Ramos (cell line): ENCODE data around the gene PRKAR1B.

ENCODE experiments used
- in situ Hi-C: fragments of 300-500 bp; cut with MboI; formaldehyde crosslinking; loops from one replicate; pipeline ENCODE4 v1.14.3; 2022; ENCODE audit warnings: low sequenced_read_pairs; ENCODE audit not compliant: unreplicated experiment

The PRKAR1B gene

DNA sequence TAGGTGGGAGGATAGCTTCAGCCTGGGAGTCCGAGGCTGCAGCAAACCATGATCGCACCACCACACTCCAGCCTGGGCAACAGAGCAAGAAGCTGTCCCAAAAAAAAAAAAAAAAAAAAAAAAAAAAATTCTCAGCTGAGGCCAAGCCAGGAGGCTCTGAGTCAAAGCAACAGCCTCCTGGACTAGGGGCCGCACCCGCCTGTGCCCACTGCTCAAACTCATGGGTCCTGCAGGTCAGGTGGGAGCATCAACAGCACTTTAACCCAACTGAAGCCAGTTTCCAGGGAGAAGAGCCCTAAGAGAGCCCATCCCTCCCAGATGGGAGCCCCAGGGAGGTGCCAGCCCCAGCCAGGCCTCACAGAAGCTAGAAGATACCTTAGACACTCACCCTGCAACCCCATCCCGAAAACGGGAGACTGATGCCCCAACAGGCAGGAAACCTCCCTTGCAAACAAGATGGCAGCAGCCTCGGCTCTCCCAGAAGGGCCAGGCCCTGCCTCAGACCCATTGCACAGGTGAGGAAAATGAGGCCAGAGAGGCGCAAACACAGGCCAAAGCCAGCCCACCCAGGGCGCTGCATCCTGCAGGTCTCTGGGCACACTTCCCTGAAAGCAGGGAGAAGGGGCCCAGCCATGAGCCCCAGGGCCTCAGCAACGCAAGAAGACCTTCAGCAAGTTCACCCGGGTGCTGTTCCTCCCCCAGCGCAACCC is 218.5 kb downstream of the PRKAR1B start:
- in situ Hi-C loops: no loop called here

DNA sequence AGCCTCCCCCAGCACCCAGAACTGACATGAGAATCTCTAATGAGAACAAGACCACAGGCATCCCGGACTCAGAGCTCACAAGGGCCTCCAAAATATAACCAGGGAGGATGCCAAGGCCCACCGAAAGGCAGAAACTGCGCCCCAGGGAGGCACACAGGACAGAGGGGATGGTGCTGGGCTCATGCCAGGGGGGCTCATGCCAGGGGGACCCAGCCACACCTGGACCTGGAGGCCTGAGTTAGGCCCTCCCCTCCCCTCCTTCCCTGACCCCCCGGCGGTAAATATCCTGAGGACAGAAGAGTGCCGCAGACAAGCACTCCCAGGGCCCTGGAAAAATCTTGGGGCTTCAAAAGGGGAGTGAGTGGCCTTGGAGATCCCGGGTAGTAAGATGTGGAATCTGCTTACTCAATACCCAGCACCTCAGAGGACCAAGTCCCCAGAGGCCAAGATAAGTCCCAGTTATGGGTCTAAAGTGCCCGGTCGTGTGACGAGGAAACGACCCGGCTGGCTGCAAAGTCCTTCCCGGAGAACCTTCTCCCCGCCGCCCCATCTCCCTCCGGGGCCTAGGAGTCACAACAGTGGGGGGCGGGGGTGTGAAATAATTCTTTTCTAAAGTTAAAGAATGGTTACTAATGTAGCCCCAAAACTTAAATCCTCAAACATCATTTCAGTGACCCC is 219.3 kb downstream of the PRKAR1B start:
- in situ Hi-C loops: no loop called here

DNA sequence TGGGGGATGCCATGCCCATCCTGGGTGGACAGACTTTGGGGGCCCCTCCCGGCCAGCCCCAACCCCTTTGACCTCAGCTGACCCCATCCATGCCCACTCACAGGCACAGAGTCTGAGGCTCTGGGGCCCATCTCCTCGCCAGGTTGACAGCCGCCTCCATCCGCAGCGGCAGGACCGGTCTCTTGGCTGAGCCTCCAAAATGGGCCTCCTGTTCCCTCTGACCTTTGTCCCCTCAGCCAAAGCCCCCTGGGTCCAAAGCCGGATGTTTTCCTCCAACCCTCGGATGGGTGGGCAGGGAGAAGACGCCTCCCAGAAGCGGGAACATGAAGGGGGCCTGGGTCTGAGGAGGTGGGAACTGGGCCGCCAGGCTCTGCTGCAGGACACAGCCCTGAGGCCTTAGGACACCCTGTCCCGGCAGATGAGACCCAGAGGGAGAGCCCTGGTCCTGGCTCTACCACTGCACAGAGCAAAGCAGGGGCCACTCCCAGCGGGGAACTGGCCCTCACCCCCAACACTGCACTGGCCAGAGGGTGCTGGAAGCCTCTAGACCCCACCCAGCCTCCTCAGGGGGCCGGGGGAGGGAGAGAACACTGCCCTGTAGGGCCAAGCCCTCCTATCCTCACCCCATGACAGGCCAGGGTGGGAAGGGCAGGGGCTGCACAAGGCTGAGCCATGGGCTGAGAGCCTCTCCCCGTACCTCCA is 220.0 kb downstream of the PRKAR1B start:
- in situ Hi-C loops: no loop called here

DNA sequence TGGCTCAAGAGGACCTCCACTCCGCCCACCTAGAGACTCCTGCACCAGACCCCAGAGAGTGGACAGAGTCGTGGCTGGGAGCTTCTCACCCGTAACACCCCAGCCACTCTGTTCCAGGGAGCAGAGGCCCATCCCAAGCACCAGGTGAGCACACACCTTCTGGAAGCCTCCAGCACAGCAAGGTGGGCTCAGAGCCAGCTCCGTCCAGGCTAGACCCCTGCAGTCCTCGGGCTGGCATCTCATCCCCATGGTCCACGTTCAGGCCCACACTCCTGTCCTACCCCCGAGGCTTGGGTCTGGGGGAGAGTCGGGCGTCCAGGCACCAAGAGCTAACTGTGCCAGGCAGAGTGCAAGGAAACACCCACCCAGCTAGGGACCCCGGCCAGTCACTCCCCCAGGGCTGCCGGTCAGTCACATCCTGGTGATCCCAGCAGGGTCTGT is 220.7 kb downstream of the PRKAR1B start:
- in situ Hi-C loops: no loop called here

DNA sequence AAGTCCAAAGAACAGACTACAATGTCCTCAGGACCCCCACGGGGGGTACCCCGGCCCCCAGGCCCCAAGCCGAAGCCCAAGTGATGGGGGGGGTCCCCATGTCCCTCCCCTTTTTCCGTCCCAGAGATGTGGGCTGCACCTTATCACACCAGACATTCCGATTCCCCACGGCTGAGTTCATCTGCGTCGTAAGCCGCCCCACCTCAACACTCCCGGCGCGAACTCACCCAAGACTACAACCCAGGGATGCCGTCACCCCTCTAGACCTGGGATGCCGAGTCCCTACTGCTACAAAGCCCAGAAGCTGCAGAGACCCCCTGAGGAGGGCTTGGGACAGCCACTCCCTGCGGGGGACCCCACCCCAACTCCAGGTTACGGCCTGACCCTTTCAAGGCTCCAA is 221.9 kb downstream of the PRKAR1B start:
- in situ Hi-C loops: no loop called here

DNA sequence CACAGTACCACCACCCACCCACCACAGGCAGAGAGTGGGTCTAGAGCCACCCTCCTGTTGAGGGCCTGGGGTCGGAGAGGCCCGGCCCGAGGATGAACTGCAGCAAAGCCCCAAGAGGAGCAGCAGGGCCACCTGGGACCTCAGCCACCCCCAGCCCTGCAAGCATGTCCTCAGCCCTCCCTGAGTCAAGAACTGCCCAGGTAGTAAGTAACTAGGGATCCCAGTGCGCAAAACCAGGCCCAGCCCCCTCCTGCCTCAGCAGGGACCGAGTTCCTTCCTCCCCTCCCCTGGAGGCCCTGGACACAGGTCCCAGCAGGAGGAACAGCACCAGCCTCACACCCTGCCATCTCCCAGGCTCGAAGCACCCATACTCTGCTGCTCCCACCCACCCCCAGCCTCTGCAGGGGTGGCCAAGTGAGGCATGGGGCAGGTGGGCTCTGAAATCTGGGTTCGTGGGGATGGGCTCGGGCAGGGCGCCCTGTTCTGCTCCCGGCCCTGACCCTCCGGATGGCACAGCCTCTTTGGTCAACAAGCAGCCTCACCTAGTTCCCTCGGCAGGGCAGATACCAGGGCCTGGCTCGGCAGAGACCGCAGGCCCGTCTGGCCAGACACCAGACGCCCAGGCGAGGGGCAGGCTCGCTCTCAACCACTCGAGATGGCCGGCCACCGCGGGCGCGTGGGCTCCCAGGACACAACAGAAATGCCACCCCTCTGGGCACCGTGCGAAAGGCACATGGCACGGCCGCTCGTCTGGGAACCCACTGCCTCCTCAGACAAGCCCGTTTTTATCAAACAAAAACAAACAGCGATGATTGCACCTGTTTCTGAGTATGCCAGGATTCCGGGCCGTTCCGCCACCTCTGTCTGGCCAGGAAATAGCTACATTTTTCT is 222.6 kb downstream of the PRKAR1B start:
- in situ Hi-C loops: no loop called here

DNA sequence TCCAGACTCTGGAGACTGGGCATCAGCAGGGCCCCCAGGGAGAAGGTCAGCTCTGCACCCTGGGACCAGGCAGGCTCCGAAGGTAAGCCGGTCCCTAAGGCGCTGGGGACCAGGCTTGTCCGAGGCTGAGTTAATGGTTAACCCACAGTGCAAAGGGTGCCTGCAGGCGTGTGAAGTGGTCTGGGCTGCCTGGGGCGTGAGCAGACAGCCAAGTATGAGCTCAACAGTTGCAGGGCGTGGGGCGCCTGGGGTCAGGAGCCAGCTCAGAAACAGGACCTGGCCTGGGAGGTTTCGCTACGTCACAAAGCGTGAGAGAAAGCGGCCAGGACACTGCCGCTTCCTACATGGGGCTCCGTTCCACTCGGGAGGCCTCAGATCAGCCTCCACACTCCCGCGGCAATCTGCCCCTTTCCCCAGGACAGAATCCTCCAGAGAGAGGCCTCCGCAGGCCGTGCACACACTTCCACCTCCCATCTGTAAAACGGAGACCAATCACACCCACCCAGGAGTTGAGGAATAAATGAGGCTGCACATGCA is 223.4 kb downstream of the PRKAR1B start:
- in situ Hi-C loops: no loop called here

DNA sequence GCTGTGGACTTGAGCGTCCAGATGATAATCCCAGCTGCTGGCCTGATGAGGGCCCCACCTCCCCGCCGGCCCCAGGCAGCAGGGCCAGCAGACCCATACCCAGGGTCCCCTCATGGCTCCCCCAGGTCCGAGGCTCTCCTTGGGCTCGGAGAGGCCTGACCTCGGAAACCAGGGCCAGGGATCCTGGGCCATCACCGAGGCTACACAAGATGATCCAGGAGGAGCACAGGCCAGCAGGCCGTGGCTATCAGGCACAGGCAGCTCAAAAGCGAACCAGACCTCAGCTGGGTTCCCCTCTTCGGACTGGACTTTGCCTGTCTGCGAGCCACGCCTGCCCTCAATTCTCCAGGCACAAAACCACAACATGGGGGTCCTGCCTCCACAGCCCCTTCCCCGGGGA is 224.8 kb downstream of the PRKAR1B start:
- in situ Hi-C loops: no loop called here

DNA sequence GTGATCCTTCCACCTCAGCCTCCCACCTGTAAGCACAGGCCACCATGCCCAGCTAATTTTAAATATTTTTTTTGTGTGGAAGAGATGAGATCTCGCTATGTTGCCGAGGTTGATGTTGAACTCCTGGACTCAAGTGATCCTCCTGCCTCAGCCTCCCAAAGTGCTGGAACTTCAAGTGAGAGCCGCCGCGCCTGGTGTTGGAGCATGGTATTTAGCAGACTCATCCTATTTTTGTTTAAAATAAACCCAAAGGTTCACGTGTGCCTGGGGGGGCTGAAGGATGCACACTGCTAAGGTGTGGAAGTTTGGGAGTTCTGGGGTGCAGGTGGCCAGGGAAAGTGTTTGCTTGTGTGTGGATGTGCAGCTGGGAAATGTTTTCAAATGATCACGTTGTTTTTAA is 225.6 kb downstream of the PRKAR1B start:
- in situ Hi-C loops: no loop called here

DNA sequence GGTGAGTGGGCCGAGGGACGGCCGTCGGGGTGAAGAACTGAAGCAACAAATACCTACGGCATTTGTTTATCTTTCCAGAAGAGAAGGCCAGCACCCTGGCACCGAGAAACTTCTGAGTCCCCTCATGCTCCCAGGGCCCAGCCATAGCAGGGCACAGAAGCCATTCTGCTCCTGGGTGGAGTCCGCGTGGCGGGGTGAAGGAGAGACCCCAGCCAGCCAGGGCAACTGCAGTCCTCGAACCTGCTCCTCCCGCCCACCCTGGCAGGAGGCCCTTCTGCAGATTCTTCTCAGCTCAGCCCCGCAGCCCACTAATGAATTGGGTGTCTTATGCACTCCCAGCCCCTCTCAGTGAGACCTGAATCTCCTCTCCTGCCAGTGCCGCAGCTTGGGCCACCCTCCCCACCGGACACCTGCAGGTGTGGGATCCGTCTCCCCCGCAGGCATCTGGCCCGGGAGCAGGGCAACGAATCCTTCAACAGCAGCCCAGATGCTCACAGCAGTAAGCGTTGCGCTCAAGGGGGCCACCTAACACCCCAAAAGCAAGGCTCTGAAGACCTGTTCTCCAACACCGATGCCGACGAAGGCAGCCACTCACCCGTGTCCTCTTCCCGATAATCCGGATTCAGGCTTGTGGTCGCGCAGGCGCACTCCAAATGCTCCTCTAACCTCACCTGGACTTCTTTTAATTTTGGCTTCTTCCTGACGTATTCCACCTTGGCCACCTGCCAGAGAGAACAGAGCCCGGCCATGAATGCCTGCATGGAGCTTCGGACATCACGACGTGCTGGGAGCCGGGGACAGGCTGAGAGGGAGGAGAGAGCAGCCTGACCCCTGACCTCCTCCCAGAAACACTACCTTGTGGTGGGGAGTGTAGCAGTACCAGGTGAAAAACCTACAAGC is 226.3 kb downstream of the PRKAR1B start:
- in situ Hi-C loops: no loop called here

DNA sequence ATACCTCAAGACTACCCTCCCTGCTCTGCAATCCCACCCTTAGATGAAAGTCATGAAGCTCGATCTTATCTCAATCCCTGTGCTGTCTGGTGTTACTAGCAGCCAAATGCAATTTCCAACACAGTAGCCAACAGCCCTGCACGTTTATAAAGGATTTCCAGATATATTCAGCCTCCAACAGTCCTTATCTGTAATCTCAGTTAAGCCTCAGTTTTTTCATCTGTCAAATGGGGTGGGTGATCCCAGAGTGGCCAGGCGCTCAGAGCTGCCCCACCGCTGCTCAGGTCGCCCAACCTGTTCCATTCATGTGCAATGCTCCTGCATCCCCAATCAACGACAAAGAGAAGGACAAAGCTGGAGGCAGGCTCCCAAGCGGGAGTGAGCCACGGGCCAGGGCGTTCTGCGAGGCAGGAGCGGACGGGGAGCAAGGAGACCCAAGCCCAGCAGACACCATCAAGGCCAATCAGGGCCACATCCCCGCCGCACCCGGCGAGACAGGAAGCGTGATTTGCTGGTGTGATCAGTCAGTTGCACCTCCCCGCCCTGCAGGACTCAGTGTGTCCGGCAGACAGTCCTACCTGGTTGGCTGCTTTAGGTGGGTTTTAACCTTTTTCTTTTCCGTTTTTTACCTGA is 227.1 kb downstream of the PRKAR1B start:
- in situ Hi-C loops: no loop called here
